Adrenal gland (tissue), 5 donors: ENCODE measurements around the gene RFFL.

ENCODE experiments used
- POLR2A ChIP-seq, 2 donors: fragments of 450-650 bp; IDR thresholded peaks; one replicate each; pipeline ENCODE4 v1.6.1; 2017; ENCODE audit warnings: antibody characterized with exemption in 2 of 2, mild to moderate bottlenecking in 2 of 2, moderate library complexity in 1 of 2
- TF ChIP-seq, protein P1 (sequence below), 6 experiments: fragments of 450-650 bp in 4 of 6; fragments of 200-600 bp in 2 of 6; sonication (generic) in 1 of 6; IDR thresholded peaks; 1 replicate in 5 of 6; 2 replicates in 1 of 6; pipeline versions ENCODE4 v1.5.1 to v1.8.0; 2016 to 2021; ENCODE audit warnings: antibody characterized with exemption in 6 of 6, mild to moderate bottlenecking in 2 of 6, moderate library complexity in 1 of 6
- donor health status: DM: no; HTN: no; CAD: no.

DNA sequence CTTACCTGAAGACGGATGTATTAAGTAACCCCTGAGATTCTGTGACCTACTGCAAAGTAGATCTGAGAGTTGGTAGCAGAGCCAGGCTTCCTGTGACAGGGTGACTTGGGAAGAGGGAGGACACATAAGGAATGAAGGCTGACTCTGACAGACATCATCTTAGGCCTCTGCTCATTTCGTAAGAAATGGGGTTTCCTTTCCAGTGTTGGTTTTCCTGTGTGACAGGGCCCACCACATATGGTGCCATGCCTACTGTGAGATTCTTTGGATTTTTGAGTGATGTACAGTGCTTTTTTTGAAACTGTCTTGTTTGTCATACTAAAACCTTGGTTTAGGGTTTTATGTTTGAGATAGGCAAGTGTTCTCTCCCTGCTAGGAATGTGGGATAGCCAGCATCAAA is 70.5 kb downstream of the RFFL start:
- no peak for TF ChIP-seq POLR2A (IDR thresholded peaks at IDR 0.05)
- TF ChIP-seq, protein P1, sequence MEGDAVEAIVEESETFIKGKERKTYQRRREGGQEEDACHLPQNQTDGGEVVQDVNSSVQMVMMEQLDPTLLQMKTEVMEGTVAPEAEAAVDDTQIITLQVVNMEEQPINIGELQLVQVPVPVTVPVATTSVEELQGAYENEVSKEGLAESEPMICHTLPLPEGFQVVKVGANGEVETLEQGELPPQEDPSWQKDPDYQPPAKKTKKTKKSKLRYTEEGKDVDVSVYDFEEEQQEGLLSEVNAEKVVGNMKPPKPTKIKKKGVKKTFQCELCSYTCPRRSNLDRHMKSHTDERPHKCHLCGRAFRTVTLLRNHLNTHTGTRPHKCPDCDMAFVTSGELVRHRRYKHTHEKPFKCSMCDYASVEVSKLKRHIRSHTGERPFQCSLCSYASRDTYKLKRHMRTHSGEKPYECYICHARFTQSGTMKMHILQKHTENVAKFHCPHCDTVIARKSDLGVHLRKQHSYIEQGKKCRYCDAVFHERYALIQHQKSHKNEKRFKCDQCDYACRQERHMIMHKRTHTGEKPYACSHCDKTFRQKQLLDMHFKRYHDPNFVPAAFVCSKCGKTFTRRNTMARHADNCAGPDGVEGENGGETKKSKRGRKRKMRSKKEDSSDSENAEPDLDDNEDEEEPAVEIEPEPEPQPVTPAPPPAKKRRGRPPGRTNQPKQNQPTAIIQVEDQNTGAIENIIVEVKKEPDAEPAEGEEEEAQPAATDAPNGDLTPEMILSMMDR (IDR thresholded peaks at IDR 0.05), result no peak
